AG09319 (cell line): ENCODE results near the gene TRPV6.
A peak's percentile ranks its signal among the peaks of the same experiment; 100 is the strongest.

Source experiments
- DNase-seq: peaks from one replicate; pipeline ENCODE4 v3.0.0-alpha.2; 2010; ENCODE audit warnings: low read depth; ENCODE audit errors: extremely low read depth
- TF ChIP-seq, protein P1 (sequence below): IDR thresholded peaks from 2 replicates; pipeline ENCODE4 v1.5.1; 2011; ENCODE audit warnings: low read depth, mild to moderate bottlenecking, inconsistent platforms, low read length, moderate library complexity

TRPV6 gene

DNA sequence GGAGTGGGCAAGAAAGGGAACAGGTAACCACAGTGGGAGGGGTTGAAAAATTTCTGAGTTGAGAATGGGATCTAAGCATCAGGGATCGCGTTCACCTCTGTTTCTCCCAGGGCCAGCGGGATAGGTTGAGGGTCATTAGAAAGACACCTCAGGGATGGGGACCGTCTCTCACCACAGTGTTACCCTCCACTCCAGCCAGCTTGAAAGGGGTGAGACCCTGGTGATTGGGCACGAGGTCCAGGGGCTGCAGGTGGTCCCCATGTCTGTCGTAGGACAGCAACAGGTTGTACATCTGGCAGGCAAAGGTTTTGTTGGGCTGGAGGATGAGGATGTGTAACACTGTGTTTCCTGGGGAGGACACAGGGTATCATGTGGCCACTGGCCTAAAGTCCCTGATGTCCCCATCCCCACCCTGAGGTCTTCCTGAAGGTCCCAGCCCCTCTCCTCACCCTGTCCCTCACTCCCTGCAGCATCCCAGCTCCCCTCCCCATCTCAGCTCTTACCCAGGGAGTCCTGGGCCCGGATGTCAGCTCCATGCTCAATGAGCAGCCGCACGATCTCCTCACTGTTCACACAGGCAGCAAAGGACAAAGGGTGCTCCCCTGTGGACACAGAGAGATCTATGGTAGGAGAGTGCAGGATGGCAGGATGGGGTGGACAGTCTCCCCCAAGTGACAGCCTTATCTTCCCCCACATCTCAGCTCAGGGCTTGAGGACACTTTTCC is 9.1 kb downstream of the TRPV6 start:
- DNase-seq: no peak
- TF ChIP-seq, protein P1, sequence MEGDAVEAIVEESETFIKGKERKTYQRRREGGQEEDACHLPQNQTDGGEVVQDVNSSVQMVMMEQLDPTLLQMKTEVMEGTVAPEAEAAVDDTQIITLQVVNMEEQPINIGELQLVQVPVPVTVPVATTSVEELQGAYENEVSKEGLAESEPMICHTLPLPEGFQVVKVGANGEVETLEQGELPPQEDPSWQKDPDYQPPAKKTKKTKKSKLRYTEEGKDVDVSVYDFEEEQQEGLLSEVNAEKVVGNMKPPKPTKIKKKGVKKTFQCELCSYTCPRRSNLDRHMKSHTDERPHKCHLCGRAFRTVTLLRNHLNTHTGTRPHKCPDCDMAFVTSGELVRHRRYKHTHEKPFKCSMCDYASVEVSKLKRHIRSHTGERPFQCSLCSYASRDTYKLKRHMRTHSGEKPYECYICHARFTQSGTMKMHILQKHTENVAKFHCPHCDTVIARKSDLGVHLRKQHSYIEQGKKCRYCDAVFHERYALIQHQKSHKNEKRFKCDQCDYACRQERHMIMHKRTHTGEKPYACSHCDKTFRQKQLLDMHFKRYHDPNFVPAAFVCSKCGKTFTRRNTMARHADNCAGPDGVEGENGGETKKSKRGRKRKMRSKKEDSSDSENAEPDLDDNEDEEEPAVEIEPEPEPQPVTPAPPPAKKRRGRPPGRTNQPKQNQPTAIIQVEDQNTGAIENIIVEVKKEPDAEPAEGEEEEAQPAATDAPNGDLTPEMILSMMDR: no peak

DNA sequence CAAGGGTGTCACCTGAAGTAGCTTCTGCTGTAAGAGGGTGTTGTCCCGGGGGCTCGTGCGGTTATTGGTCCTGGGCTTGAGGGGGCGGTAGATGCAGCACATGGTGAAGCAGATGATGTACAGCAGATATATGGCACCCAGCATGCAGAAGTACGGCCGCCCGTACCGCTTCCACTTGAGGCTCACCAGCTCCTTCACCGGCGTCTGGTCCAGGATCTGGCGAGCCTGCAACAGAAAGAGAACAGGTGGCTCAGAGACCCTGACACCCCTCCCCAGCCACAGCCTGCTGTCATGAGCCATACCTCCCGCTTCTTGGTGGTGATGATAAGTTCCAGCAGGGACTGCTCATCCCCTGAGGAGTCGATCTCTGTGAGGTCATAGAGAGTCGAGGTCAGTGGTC is 10.1 kb downstream of the TRPV6 start:
- TF ChIP-seq, protein P1: no peak

GRCh38 chr7:142874837-142875236 is 10.7 kb downstream of the TRPV6 start:
- DNase-seq: no peak
- TF ChIP-seq, protein P1: no peak

More for the DNA sequence above, 10.1 kb downstream of the TRPV6 start:
- DNase-seq: no peak

DNA sequence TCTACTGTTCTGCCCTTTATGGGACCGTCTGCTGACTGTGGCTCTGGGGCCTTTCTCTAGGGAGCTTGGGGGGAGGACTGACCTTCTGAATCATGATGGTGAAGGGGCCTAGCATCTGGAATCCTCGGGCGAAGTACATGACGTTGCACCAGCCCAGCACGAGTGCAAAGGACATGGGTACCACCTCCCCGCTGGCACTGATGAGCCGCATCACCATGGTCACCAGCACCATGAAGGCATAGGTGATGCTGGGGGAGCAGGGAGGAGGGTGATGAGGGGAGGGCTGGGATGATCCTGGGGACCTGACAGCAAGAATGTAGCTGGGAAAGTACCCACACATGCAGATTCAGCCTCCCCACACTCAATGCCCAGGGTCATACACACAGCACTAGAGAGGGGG is 11.1 kb downstream of the TRPV6 start:
- DNase-seq: no peak
- TF ChIP-seq, protein P1: no peak

- TF ChIP-seq, protein P1: no peak
- DNase-seq: no peak
Measured at GRCh38 chr7:142873871-142874270, 11.7 kb downstream of the TRPV6 start.

- DNase-seq: no peak
- TF ChIP-seq, protein P1: peak; percentile 33
Measured at GRCh38 chr7:142873281-142873784, 12.2 kb downstream of the TRPV6 start.

- TF ChIP-seq, protein P1: no peak
- no peak for DNase-seq
Measured at GRCh38 chr7:142872106-142872675, 13.4 kb downstream of the TRPV6 start.
